Colon (tissue), 2 donors: ENCODE results near the gene COPS3.

Source experiments
- FAIRE-seq: peaks from 2 replicates; lab custom pipeline; 2012; peaks lifted over from hg19 to GRCh38; lab: Jason Lieb, UNC
- donor health status: control.
- donor health status: control.

Gene COPS3

GRCh38 chr17:17216236-17216635 is 64.8 kb downstream of the COPS3 start:
- no peak for FAIRE-seq

GRCh38 chr17:17215575-17215974 is 65.5 kb downstream of the COPS3 start:
- FAIRE-seq, result no peak

GRCh38 chr17:17214646-17215436 is 66.2 kb downstream of the COPS3 start:
- FAIRE-seq, result no peak

- no peak for FAIRE-seq
Observed at GRCh38 chr17:17213775-17214174, 67.3 kb downstream of the COPS3 start.

GRCh38 chr17:17207998-17208397 is 73.0 kb downstream of the COPS3 start:
- no peak for FAIRE-seq

GRCh38 chr17:17206913-17207335 is 74.1 kb downstream of the COPS3 start:
- no peak for FAIRE-seq

- no peak for FAIRE-seq
Observed at GRCh38 chr17:17206124-17206912, 74.7 kb downstream of the COPS3 start, which contains the start of gene PLD6. Gene PLD6 (minus strand): TSS chr17:17206333. CDS start chr17:17206286, 47 bp downstream.

GRCh38 chr17:17205368-17206123 is 75.5 kb downstream of the COPS3 start:
- FAIRE-seq, result no peak

- no peak for FAIRE-seq
Observed at GRCh38 chr17:17204635-17205231, 76.3 kb downstream of the COPS3 start.

GRCh38 chr17:17204041-17204591 is 76.9 kb downstream of the COPS3 start:
- no peak for FAIRE-seq

GRCh38 chr17:17203173-17203730 is 77.8 kb downstream of the COPS3 start:
- FAIRE-seq, result no peak

GRCh38 chr17:17201907-17202306 is 79.1 kb downstream of the COPS3 start:
- FAIRE-seq, result no peak

- FAIRE-seq, result no peak
Observed at GRCh38 chr17:17201271-17201670, 79.8 kb downstream of the COPS3 start.

- FAIRE-seq, result no peak
Observed at GRCh38 chr17:17200831-17201230, 80.2 kb downstream of the COPS3 start.

- FAIRE-seq, result no peak
Observed at GRCh38 chr17:17200311-17200710, 80.7 kb downstream of the COPS3 start.

GRCh38 chr17:17198281-17198680 is 82.8 kb downstream of the COPS3 start:
- FAIRE-seq, result no peak

- FAIRE-seq, result no peak
Observed at GRCh38 chr17:17196776-17197175, 84.3 kb downstream of the COPS3 start.
